Measurements from ENCODE around the gene SPTLC3.

The SPTLC3 gene

DNA sequence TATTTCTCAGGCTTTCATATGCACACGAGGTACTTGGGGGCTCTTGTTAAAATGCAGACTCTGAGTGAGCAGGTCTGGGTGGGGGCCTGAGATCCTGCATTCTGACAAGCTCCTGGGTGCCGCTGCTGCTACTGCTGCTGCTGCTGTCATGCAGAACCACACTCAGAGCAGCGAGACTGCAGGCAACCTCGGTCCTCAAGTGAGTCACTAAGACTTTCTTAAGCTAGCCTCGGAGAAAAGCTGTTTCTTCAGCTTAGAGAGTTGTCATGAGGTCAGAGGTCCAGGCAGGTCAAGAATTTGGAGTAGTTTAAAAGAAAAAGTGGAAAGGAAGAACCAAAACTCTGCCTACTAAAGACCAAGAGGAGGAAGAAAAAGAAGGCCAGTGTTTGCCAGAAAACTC, 92.9 kb downstream of the SPTLC3 start:
- DNase-seq: no peak

GRCh38 chr20:13102237-13102636, 93.5 kb downstream of the SPTLC3 start:
- DNase-seq: no peak

- DNase-seq: no peak
Measured at GRCh38 chr20:13102694-13103093, 93.9 kb downstream of the SPTLC3 start.

GRCh38 chr20:13105039-13105438, 96.3 kb downstream of the SPTLC3 start:
- no peak for DNase-seq

DNA sequence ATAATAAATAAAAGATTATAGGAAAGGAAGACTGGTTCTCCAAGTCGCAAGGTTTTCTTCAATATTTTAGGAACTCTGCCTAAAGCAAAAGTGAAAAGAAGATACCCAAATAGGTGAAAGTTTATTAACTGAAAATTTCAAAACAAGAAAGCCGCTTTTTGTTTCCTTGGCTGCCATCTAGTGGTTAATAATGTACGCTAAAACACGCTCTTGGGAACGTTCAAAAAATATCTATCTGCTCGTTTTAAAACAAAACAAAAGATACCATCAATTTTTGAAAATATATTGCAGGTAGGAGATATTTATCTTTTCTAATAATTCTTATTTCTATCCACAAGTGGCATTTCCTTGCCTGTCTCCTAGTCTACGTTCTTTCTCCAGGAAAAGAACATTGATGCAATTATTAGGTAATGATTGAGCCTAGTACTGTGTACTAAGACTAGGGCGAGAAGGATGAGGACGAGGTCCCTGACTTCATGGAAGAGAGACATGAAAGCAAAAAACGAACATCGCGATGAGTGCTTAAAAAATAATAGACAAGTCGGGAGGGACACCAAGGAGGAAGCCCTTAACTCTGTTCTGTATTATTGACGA, 97.2 kb downstream of the SPTLC3 start:
- peak; percentile 8 for DNase-seq

DNA sequence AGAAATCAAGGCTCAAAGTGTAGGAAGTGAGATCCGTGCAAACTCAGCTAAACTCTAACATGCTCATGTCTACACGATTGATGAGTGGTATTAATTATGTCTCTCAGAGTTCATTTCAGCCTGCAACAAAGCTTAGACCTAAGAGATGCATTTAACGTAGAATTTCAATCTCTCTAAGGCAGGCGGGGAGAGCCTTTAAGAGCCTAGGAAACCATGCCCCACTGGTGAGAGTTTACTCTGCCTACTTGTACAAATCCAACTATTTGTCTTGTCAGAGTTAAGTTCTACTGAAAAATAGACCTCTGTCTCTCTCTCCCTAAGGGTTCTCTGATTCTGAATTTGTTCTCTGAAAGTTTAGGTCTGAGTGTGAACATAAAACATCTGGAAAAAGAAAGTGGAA, 100.9 kb downstream of the SPTLC3 start:
- DNase-seq: no peak

DNA sequence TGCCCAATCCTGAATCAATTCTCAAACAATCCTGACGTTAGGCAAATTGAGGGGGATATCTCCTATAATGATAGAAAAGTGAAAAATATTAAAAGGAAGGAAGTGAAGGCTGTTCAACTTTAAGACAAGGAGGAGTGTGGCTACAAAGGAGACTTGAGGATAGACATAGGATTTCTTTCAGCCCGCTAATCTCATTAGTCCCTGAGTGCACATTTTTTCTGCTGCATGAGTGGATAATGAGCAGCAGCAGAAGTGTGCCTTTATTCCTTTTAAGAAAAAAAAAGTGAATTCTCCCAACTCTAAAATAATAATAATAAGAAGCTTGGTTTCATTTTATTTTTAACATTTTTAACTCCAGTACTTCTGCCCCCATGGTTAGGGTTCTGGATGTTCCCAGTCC, 102.0 kb downstream of the SPTLC3 start:
- DNase-seq: no peak

DNA sequence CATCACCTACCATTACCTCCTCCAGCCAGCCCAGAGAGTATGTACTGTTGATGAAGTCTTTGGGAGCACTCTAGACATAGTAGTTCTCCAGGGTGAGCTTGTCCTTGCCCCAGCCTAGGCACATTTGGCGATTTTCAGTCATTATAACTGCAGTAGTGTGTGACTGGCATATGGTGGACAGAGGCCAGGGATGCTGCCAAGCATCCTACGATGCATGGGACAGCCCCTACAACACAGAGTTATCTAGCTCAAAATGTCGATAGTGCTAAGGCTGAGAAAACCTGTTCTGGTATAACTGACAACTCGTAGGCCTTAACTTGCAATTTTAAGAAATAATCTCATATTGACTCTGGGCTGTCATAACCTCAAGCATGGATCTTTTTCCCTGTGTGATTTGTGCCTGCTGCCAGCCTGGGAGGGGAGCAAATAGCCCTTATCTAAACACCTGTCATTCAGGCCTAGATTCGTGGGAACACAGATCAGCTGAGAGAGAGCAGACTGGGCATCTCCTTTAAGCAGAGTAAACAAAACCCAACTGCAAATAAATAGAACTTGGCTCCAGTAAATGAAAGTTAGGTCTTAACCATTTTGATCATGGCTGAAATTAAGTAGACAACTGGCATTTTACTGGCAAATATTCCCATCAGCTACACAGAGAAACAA, 102.6 kb downstream of the SPTLC3 start:
- DNase-seq: no peak

DNA sequence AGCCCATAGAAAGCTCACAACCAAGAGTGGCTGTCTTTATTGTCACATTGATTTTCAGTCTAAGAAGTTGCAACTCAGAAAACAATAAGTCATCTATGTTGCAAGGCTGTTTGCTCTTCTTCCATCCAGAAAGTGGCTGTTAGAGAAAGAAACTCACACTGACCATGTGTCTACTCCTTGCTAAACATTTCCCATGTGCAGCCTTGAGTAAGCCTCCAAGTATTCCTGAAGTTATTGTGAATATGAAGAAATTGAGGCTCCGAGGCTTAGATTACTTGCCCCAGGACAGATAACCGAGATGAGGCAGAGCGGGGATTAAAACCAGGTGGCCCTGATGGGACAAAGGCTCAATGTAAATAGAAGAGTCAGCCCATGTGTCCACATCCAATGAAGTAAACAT, 105.0 kb downstream of the SPTLC3 start:
- no peak for DNase-seq

DNA sequence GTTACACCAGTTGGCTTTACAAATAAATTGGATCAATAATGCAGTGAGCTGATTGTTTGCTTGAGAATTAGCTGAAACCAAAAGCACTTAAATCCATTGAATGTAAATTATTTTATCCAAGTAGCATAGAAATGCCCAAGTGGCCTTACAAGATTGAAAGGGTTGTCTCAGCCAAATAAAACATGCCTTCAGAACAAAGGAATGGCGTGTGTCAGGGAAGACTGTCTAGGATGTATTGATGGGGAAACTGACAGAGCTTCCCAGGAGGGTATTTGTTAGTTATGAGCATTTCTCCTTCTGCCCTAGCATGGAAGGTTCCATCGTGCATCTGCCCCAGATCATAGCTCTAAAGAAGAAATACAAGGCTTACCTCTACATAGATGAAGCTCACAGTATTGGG, 108.4 kb downstream of the SPTLC3 start:
- DNase-seq: no peak

GRCh38 chr20:13118676-13119075, 109.9 kb downstream of the SPTLC3 start:
- DNase-seq: no peak

- DNase-seq: peak; percentile 80
Measured at GRCh38 chr20:13119583-13119982, 110.8 kb downstream of the SPTLC3 start.

DNA sequence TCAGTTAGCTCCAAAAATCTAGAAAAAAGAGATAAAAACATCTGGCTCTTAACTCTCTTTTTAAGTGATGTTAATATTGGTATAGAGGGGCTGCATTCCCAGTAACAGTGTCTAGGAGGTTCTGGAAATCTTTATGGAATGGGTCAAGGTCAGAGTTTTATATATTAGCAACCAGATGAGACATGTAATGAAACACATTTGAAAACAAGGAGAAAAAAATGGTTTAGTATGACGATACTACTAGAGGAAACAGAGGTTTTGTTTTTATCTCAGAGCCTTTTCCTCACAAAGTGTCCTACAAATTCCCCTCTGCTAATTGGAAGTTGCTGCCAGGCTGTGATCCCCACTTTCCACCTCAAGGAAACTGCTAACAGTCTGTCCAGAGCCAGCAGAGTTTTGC, 111.7 kb downstream of the SPTLC3 start:
- DNase-seq: no peak

GRCh38 chr20:13121840-13122515, 113.2 kb downstream of the SPTLC3 start:
- no peak for DNase-seq

DNA sequence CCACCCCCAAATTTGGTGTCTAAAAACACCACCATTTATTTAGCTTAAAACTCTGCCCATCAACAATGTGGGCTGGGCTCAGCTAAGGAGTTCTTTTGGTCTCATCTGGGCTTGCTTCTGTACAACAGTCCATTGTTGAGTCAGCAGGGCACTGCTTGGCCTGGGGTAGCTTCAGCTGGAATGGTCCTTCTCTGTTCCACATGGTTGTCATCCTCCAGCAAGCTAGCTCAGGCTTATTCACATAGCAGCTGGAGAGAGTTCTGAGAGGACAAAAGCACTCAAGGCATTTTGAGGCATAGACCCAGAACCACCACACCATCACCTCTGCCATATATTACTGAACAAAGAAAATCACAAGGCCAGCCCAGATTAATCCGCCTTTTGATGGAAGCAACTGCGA, 116.7 kb downstream of the SPTLC3 start:
- no peak for DNase-seq

DNA sequence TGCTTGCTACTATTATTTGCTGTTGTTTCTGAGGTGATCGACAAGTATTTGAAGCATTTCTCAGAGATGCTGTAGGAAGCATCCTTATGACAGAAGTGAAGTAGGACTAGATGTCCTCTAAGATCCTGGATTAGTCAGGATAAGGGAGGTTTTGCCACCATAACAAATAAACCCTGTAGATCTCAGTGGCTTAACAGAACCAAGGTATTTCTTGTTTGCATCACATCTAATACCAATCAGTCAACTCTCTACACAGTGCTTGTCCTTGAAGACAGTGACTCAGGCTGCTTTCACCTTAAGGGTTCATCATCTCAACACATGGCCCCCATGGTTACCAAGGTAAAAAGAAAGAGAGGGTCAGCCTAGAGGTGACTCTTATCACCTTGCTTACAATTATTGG, 119.4 kb downstream of the SPTLC3 start:
- no peak for DNase-seq

GRCh38 chr20:13130061-13130706, 121.4 kb downstream of the SPTLC3 start:
- DNase-seq: no peak

- DNase-seq: no peak
Measured at GRCh38 chr20:13130707-13131103, 121.9 kb downstream of the SPTLC3 start.

- DNase-seq: no peak
Measured at GRCh38 chr20:13131688-13132087, 122.9 kb downstream of the SPTLC3 start.

DNA sequence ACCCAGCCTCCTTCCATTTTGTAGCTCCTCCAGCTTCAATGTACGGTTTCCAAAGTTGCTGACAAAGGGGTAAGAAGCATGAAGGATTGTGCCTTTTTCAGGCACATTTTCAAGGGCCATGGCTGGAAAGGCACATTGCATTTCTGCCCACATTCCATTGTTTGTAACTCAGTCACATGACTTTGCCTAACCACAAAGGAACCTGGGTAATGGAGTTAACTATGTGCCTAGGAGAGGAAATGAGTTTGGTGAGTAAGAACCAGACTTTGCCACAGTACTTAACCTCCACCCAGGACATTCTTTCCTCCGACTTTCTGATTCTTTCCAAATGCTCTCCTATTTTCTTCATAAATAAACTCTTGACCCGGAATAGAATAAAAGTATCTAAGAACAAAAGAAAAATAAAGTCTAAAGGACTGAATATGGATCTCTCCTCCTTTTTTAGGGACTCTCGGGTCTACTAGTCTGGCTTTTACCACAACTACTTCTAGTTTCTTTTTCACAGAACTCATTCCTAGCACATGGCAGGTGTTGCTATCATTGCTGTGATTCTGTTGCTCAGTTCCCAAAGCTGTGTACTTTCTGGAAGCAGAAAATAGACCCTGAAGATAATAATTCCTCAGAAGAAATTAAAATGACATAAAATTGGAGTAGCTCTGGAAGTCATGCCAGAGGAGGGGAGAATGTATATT, 130.8 kb downstream of the SPTLC3 start:
- no peak for DNase-seq

DNA sequence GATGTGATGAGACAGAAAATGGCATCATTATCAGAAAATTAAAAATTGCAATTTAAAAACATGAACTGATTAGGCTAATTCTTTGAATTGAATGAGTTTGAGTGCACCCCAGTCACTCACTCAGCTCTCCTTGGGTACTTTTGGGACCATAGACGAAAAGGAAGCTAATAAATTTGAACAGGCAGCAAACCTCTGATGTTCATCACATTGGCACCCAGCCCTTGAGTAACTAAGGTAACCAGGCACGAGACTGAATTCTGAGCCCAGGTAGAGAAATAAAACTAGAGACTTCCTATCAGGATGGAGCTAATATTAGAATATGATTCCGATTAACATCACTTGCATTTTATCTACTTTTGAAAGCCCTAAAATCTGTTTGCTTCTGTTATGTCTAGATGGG, 131.4 kb downstream of the SPTLC3 start:
- no peak for DNase-seq

DNA sequence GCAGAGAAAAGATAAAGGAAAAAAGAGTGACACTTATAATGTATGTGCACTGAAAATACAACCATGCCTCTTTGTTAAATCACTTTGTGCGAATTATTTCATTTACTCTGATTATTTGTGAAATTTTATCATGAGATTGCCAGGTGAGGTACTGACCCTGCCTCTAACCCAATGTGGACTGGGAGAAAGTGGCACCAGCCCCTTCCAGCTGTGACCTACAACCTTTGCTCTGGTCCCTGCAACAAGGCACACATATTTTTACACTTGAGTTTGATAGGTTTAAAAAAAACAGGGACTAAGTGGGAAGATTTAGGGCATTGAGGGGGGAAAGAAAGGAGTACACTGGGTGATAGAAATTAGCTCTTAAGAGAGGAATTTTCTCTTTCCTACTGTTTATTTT, 132.0 kb downstream of the SPTLC3 start:
- DNase-seq: no peak

- peak; percentile 4 for DNase-seq
Measured at GRCh38 chr20:13141546-13141945, 132.8 kb downstream of the SPTLC3 start.
